PC-9 (cell line): Measurements from ENCODE around the gene MIF4GD. TPM values are rescaled to one million over a fixed set of nuclear protein-coding genes. Genes with fewer than 3 reads are reported as not detected.

ENCODE experiments used
- BruUV-seq: library from RNA; stranded (reverse); fragments of 400-500 nt; replicated peaks from 2 replicates; lab custom pipeline; 2021; lab: Mats Ljungman, UMichigan
- CTCF ChIA-PET: fragments of 300-600 bp; sonication (Branson Sonifier 250); formaldehyde crosslinking; loops from one replicate; lab custom pipeline; 2022; ENCODE audit warnings: antibody characterized with exemption; lab: Charles Lee
- POLR2A ChIA-PET: fragments of 300-600 bp; sonication (Branson Sonifier 250); formaldehyde crosslinking; loops from one replicate; lab custom pipeline; 2022; ENCODE audit warnings: antibody characterized with exemption; ENCODE audit not compliant: unreplicated experiment; lab: Charles Lee
- DNase-seq, 2 experiments: peaks; one replicate each; pipeline versions ENCODE4 v3.0.0 to v3.0.0-alpha.2; 2015 to 2022; ENCODE audit warnings: mixed read lengths in 1 of 2
- H2AFZ ChIP-seq: fragments of 200-600 bp; sonication (generic); 2 replicates; pipeline ENCODE4 v1.8.1; 2017; ENCODE audit warnings: antibody characterized with exemption
- H3F3A ChIP-seq: fragments of 200-600 bp; sonication (generic); 2 replicates; pipeline ENCODE4 v1.8.1; 2017; ENCODE audit warnings: antibody characterized with exemption, mild to moderate bottlenecking, low read depth; ENCODE audit not compliant: insufficient read depth
- H3K27ac ChIP-seq: fragments of 200-600 bp; sonication (generic); 2 replicates; pipeline ENCODE4 v1.6.1; 2016; ENCODE audit warnings: mixed run types
- H3K27me3 ChIP-seq: fragments of 200-600 bp; sonication (generic); 2 replicates; pipeline ENCODE4 v1.6.1; 2016; ENCODE audit warnings: low read depth, mixed run types; ENCODE audit not compliant: insufficient read depth
- H3K36me3 ChIP-seq: fragments of 200-600 bp; sonication (generic); 2 replicates; pipeline ENCODE4 v1.6.1; 2016; ENCODE audit warnings: low read depth, mixed run types
- H3K4me1 ChIP-seq: fragments of 200-600 bp; sonication (generic); replicated peaks from 2 replicates; pipeline ENCODE4 v1.6.1; 2016; ENCODE audit warnings: mixed run types; ENCODE audit not compliant: insufficient read depth
- H3K4me2 ChIP-seq: fragments of 200-600 bp; sonication (generic); 2 replicates; pipeline ENCODE4 v1.6.1; 2017; ENCODE audit warnings: mixed run types
- H3K4me3 ChIP-seq: fragments of 200-600 bp; sonication (generic); 2 replicates; pipeline ENCODE4 v1.6.1; 2016; ENCODE audit warnings: mixed run types
- H3K79me2 ChIP-seq: fragments of 200-600 bp; sonication (generic); 2 replicates; pipeline ENCODE4 v1.6.1; 2017; ENCODE audit warnings: low read depth, mixed run types
- H3K9me2 ChIP-seq: fragments of 200-600 bp; sonication (generic); 2 replicates; pipeline ENCODE4 v1.8.1; 2017; ENCODE audit warnings: mild to moderate bottlenecking; ENCODE audit not compliant: insufficient read depth
- H3K9me3 ChIP-seq: fragments of 200-600 bp; sonication (generic); 2 replicates; pipeline ENCODE4 v1.8.1; 2016; ENCODE audit warnings: low read depth; ENCODE audit not compliant: insufficient read depth
- H4K20me1 ChIP-seq: fragments of 200-600 bp; sonication (generic); 2 replicates; pipeline ENCODE4 v1.8.1; 2017; ENCODE audit not compliant: insufficient read depth
- EZH2 ChIP-seq: fragments of 200-600 bp; sonication (generic); IDR thresholded peaks from 2 replicates; pipeline ENCODE4 v1.8.0; 2017; ENCODE audit warnings: antibody characterized with exemption, low read depth
- intact Hi-C: fragments of 100-400 bp; cut with micrococcal nuclease; formaldehyde crosslinking; loops from one replicate; pipeline ENCODE4 v1.10.0; 2022; ENCODE audit not compliant: unreplicated experiment
- total RNA-seq: library from RNA; stranded (reverse); gene quantifications from 2 replicates; pipeline ENCODE4 v1.2.3, GENCODE V29; 2021
- TF ChIP-seq, protein P1 (sequence below): fragments of 200-600 bp; sonication (generic); conservative IDR thresholded peaks from 2 replicates; pipeline ENCODE4 v1.6.1; 2017; ENCODE audit warnings: mixed run types, antibody characterized with exemption, mild to moderate bottlenecking, moderate library complexity

Gene MIF4GD
- total RNA-seq, 1 experiment from 2014 or later, result 23.4 TPM

DNA sequence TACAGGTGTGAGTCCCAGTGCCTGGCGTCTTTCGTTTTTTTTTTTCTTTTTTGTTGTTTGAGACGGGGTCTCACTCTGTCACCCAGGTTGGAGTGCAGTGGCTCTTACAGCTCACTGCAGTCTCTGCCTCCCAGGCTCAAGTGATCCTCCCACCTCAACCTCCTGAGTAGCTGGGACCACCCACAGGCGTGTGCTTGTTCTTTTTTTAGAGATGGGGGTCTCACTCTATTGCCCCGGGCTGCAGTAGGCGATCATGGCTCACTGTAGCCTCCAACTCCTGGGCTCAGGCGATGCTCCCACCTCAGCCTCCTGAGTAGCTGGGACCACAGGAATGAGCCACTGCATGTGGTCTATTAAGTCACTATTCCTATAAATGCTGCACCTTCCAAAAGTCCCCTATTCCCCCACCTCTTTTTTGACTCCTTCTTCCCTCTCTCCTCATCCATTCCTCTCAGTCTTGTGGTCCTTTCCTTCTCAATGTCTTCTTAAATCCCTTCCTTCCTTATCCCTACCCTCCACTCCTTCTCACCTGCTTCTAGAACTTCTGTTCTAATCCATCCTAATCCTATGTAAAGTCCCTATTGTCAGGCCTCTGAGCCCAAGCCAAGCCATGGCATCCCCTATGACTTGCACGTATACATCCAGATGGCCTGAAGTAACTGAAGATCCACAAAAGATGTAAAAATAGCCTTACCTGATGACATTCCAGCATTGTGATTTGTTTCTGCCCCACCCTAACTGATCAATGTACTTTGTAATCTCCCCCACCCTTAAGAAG, 18.8 kb downstream of the MIF4GD start:
- no peaks in the 10 kb centered on the region for H3K9me3 ChIP-seq
- H3K4me1 ChIP-seq, result no peaks in the 10 kb centered on the region
- no peaks in the 10 kb centered on the region for H3K9me2 ChIP-seq
- no peak overlapping the region for H3K27ac ChIP-seq
- peaks cover 41% of the 10 kb centered on the region for H3K79me2 ChIP-seq
- intact Hi-C loops, result no loop called here
- H2AFZ ChIP-seq, result no peak overlapping the region
- DNase-seq, result no peak
- H3K36me3 ChIP-seq, result no peaks in the 10 kb centered on the region
- BruUV-seq, result no TSS peak
- no peaks in the 10 kb centered on the region for H3K27me3 ChIP-seq
- peaks cover 25% of the 10 kb centered on the region for H4K20me1 ChIP-seq
- CTCF ChIA-PET, result no interaction called here
- H3K4me3 ChIP-seq, result no peak overlapping the region
- TF ChIP-seq, protein P1, sequence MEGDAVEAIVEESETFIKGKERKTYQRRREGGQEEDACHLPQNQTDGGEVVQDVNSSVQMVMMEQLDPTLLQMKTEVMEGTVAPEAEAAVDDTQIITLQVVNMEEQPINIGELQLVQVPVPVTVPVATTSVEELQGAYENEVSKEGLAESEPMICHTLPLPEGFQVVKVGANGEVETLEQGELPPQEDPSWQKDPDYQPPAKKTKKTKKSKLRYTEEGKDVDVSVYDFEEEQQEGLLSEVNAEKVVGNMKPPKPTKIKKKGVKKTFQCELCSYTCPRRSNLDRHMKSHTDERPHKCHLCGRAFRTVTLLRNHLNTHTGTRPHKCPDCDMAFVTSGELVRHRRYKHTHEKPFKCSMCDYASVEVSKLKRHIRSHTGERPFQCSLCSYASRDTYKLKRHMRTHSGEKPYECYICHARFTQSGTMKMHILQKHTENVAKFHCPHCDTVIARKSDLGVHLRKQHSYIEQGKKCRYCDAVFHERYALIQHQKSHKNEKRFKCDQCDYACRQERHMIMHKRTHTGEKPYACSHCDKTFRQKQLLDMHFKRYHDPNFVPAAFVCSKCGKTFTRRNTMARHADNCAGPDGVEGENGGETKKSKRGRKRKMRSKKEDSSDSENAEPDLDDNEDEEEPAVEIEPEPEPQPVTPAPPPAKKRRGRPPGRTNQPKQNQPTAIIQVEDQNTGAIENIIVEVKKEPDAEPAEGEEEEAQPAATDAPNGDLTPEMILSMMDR, result no peak
- TF ChIP-seq EZH2, result no peak
- H3F3A ChIP-seq, result no peaks in the 10 kb centered on the region
- H3K4me2 ChIP-seq, result no peak overlapping the region
- POLR2A ChIA-PET, result no interaction called here

DNA sequence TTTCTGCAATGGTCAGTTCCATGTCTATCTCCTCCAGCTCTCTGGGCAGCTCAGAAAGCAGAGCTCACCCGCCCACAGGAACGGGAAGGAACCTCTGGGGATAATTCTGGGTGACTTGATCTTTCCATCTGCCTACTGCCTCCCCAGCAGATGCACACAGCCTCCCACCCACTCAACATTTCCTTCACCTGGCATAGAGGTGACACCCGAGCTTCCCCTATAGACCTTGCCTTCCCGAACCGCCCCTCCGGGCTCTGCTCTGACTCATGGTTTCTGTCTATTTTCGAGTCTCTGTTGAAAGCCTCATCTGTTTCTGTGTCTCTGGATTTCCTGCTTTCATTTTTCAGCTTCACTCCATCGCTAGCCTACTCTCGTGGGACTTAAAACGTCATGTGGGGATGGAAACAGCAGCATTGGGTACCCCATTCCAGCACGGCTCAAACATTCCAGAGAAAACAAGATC, 21.0 kb downstream of the MIF4GD start:
- intact Hi-C loops, result no loop called here
- H3K27ac ChIP-seq, result 0 out of 2 replicates have a peak overlapping the region, but pooled peaks have one; percentile 12
- no peaks in the 10 kb centered on the region for H3K27me3 ChIP-seq
- peak in 1 of 2 experiments; percentile 61 for DNase-seq
- ChIA-PET CTCF (interaction anchor here (0.6 to 0.7 kb wide), 2 partner anchors 73 to 114 kb away, joined by 4 to 5 read pairs; no protein-coding TSS in a partner anchor), POLR2A (interaction anchor here (0.5 to 0.7 kb wide), 4 partner anchors 10 to 30 kb away, joined by 3 to 4 read pairs (median 4); no protein-coding TSS in a partner anchor)
- TF ChIP-seq, protein P1, result no peak
- TF ChIP-seq EZH2, result no peak
- H4K20me1 ChIP-seq, result peaks cover 25% of the 10 kb centered on the region
- H3K79me2 ChIP-seq, result peaks cover 37% of the 10 kb centered on the region
- H3K9me2 ChIP-seq, result no peaks in the 10 kb centered on the region
- no peak overlapping the region for H2AFZ ChIP-seq
- 0 out of 2 replicates have a peak, but pooled peaks cover 5% of the 10 kb centered on the region for H3K36me3 ChIP-seq
- no TSS peak for BruUV-seq
- H3K4me1 ChIP-seq, result no peaks in the 10 kb centered on the region
- no peak overlapping the region for H3K4me2 ChIP-seq
- H3K9me3 ChIP-seq, result no peaks in the 10 kb centered on the region
- no peaks in the 10 kb centered on the region for H3F3A ChIP-seq
- H3K4me3 ChIP-seq, result no peak overlapping the region

DNA sequence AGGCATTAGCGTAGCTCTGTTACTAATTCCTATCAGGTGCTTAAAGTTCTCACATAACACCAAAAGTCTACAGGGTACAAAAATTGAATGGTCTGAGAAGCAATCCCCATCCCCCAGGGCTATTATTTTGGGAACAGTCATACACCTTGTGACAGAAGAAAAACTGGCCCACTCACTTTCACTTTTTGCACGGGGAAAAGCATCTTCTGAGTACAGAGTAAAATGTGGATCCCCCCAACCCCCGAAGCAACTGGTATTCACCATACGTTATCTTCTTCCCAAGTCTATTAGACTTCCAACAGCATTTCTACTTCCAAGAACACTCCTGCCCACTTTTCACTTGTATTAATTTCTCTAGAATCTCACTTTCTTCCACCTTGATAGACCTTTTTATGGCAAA, 21.5 kb downstream of the MIF4GD start:
- Histone ChIP-seq H3K4me1 (no peaks in the 10 kb centered on the region), H3K36me3 (0 out of 2 replicates have a peak, but pooled peaks cover 5% of the 10 kb centered on the region), H3K27me3 (no peaks in the 10 kb centered on the region), H3K9me3 (no peaks in the 10 kb centered on the region), H3K27ac (no peak overlapping the region), H3K4me2 (no peak overlapping the region), H4K20me1 (peaks cover 25% of the 10 kb centered on the region), H3K9me2 (no peaks in the 10 kb centered on the region), H3K79me2 (peaks cover 37% of the 10 kb centered on the region), H3F3A (no peaks in the 10 kb centered on the region; the same call in 1 of the 2 replicates), H2AFZ (no peak overlapping the region), H3K4me3 (no peak overlapping the region)
- no TSS peak for BruUV-seq
- DNase-seq, result no peak
- ChIA-PET POLR2A (interaction anchor here (0.5 to 0.7 kb wide), 6 partner anchors 10 to 282 kb away, joined by 3 to 7 read pairs (median 4); no protein-coding TSS in a partner anchor), CTCF (interaction anchor here (0.6 to 0.7 kb wide), 2 partner anchors 20 to 73 kb away, joined by 4 to 5 read pairs; no protein-coding TSS in a partner anchor)
- intact Hi-C loops, result no loop called here
- TF ChIP-seq EZH2, result no peak
- TF ChIP-seq, protein P1, result no peak
